ENCODE results near the gene GALNT17.
A peak's percentile ranks its signal among the peaks of the same experiment; 100 is the strongest.

The GALNT17 gene

DNA sequence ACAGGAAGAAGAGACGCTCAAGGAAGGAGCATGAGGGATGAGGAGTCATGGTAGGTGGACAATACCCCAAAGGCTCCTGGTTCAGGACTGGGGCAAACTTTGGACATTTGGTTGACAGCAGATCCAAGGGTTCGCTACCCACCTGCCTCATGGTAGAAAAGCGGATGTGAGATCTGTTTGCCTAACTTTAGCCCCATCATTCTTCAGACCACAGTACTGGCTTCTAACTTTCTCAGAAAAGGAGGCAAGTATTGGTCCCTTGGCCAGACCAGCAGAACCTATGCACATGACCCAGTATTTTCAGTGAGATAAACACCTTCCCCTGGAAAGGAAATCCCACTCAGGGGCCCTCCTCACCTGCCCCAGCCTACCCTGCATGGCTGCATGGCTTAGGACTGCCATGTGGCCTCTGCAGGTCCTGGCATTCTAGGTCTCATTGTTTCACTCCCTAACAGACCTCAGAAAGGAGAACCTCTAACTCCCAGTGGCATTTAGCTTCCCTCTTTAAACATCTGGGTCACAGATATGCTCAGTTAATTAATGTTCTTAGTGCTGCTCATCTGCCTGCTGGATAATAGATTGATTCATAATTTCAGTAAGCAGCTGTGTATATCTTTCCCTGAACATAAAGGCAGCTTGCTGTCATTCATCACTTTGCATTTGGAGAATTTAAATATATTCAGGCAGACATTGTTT lies 574.1 kb downstream of the GALNT17 start:
- no peaks in the 10 kb centered on the region for H4K20me1 ChIP-seq
- H3K4me2 ChIP-seq, result peak overlapping the region in 3 of 11 experiments; percentile 1 to 12 (median 11); a peak in 3 of 22 replicates
- peaks cover 0 to 9% (median 0%) of the 10 kb centered on the region in 11 experiments; a peak in 5 of 22 replicates for H3K9me3 ChIP-seq (replicated peaks in 1 of 11)
- no peak for TF ChIP-seq Cebpa-rat (IDR thresholded peaks at IDR 0.05)
- H3K4me3 ChIP-seq, result no peak overlapping the region
- H3K9ac ChIP-seq, result no peak overlapping the region
- H3K27me3 ChIP-seq, result no peaks in the 10 kb centered on the region
- no peaks in the 10 kb centered on the region for H3K36me3 ChIP-seq
- H3K27ac ChIP-seq, result no peak overlapping the region
- peaks cover 0 to 18% (median 0%) of the 10 kb centered on the region in 10 experiments; a peak in 4 of 20 replicates for H3K4me1 ChIP-seq

- TF ChIP-seq Cebpa-rat (IDR thresholded peaks at IDR 0.05), result no peak
- no peaks in the 10 kb centered on the region for H4K20me1 ChIP-seq
- H3K27me3 ChIP-seq, result no peaks in the 10 kb centered on the region
- peaks cover 0 to 9% (median 0%) of the 10 kb centered on the region in 11 experiments; a peak in 5 of 22 replicates for H3K9me3 ChIP-seq (replicated peaks in 1 of 11)
- no peak overlapping the region for H3K27ac ChIP-seq
- H3K4me2 ChIP-seq, result peak overlapping the region in 1 of 11 experiments; percentile 6; a peak in 1 of 22 replicates
- H3K4me1 ChIP-seq, result peaks cover 0 to 18% (median 0%) of the 10 kb centered on the region in 10 experiments; a peak in 4 of 20 replicates
- no peak overlapping the region for H3K4me3 ChIP-seq
- no peaks in the 10 kb centered on the region for H3K36me3 ChIP-seq
- H3K9ac ChIP-seq, result no peak overlapping the region
Observed at GRCh38 chr7:71706597-71706975, 574.6 kb downstream of the GALNT17 start.

DNA sequence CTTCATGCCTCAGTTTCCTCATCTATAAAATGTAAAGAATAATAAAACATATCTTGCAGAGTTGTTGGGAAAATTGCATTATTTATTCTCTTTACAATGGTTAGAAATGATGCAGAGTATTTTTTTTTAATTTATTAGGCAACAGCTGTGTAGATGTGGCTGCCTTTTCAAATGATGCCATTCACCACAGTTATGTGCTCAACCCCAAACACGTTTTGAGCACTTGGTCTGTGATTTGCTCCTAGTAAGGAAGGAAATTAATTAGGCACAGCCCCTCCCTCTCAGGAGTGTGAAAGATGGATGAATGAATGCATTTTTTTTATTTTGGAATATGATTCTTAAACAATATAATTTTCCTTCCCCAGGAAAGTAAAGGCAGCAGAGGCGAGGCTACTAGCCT lies 575.1 kb downstream of the GALNT17 start:
- no peak for TF ChIP-seq Cebpa-rat (IDR thresholded peaks at IDR 0.05)
- no peaks in the 10 kb centered on the region for H3K27me3 ChIP-seq
- peaks cover 0 to 9% (median 0%) of the 10 kb centered on the region in 11 experiments; a peak in 5 of 22 replicates for H3K9me3 ChIP-seq (replicated peaks in 1 of 11)
- H3K4me2 ChIP-seq, result no peak overlapping the region
- no peak overlapping the region for H3K4me3 ChIP-seq
- H3K9ac ChIP-seq, result no peak overlapping the region
- H3K4me1 ChIP-seq, result peaks cover 0 to 18% (median 0%) of the 10 kb centered on the region in 10 experiments; a peak in 4 of 20 replicates
- H4K20me1 ChIP-seq, result no peaks in the 10 kb centered on the region
- H3K27ac ChIP-seq, result no peak overlapping the region
- no peaks in the 10 kb centered on the region for H3K36me3 ChIP-seq

GRCh38 chr7:71708710-71709109 lies 576.8 kb downstream of the GALNT17 start:
- H3K36me3 ChIP-seq, result no peaks in the 10 kb centered on the region
- peaks cover 0 to 9% (median 0%) of the 10 kb centered on the region in 11 experiments; a peak in 5 of 22 replicates for H3K9me3 ChIP-seq (replicated peaks in 1 of 11)
- H3K4me2 ChIP-seq, result no peak overlapping the region
- peaks cover 0 to 18% (median 0%) of the 10 kb centered on the region in 10 experiments; a peak in 4 of 20 replicates for H3K4me1 ChIP-seq
- no peaks in the 10 kb centered on the region for H3K27me3 ChIP-seq
- H4K20me1 ChIP-seq, result no peaks in the 10 kb centered on the region
- no peak overlapping the region for H3K4me3 ChIP-seq
- H3K9ac ChIP-seq, result no peak overlapping the region
- TF ChIP-seq Cebpa-rat (IDR thresholded peaks at IDR 0.05), result no peak
- H3K27ac ChIP-seq, result no peak overlapping the region

GRCh38 chr7:71710442-71710841 lies 578.5 kb downstream of the GALNT17 start:
- no peak overlapping the region for H3K4me3 ChIP-seq
- H3K9me3 ChIP-seq (replicated peaks in 1 of 11), result peaks cover 0 to 9% (median 0%) of the 10 kb centered on the region in 11 experiments; a peak in 5 of 22 replicates
- no peaks in the 10 kb centered on the region for H3K36me3 ChIP-seq
- no peaks in the 10 kb centered on the region for H3K27me3 ChIP-seq
- H3K4me1 ChIP-seq, result peaks cover 0 to 8% (median 0%) of the 10 kb centered on the region in 10 experiments; a peak in 4 of 20 replicates
- no peak overlapping the region for H3K4me2 ChIP-seq
- no peak overlapping the region for H3K27ac ChIP-seq
- no peak overlapping the region for H3K9ac ChIP-seq
- no peak for TF ChIP-seq Cebpa-rat (IDR thresholded peaks at IDR 0.05)
- no peaks in the 10 kb centered on the region; a peak in 1 of 22 replicates for H4K20me1 ChIP-seq

- TF ChIP-seq Cebpa-rat (IDR thresholded peaks at IDR 0.05), result no peak
- Histone ChIP-seq H3K4me2 (no peak overlapping the region), H3K36me3 (no peaks in the 10 kb centered on the region), H4K20me1 (no peaks in the 10 kb centered on the region; a peak in 1 of 22 replicates), H3K9ac (no peak overlapping the region), H3K4me3 (no peak overlapping the region), H3K27ac (no peak overlapping the region), H3K9me3 (replicated peaks in 1 of 11) (peaks cover 0 to 9% (median 0%) of the 10 kb centered on the region in 11 experiments; a peak in 5 of 22 replicates), H3K4me1 (no peaks in the 10 kb centered on the region), H3K27me3 (no peaks in the 10 kb centered on the region)
Observed at GRCh38 chr7:71712653-71713180, 580.8 kb downstream of the GALNT17 start.

DNA sequence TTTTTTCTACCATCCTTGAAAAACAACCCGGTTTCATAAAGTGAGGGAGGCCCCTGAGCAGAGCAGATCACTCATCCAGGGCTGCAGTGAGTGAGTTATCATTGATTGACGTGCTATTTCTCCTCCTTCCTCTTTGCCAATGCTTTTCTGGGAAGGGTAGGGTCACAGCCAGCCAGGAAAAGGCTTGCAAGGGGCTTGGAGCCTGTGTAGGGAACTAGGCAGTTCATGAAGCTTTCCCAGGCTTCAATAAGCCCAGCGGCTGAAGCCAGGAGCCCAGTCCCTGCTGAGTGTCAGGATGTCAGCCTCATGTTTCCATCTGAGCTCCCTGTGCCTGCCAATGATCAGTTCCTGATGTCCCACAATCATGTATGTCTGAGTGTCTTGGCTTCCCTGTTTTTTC lies 584.7 kb downstream of the GALNT17 start:
- Histone ChIP-seq H3K27me3 (no peaks in the 10 kb centered on the region), H3K9ac (no peak overlapping the region), H3K36me3 (no peaks in the 10 kb centered on the region), H3K4me1 (no peaks in the 10 kb centered on the region), H3K9me3 (replicated peaks in 1 of 11) (peaks cover 10 to 19% (median 15%) of the 10 kb centered on the region in 11 experiments; a peak in 18 of 22 replicates), H4K20me1 (no peaks in the 10 kb centered on the region; a peak in 1 of 22 replicates), H3K27ac (no peak overlapping the region), H3K4me3 (no peak overlapping the region), H3K4me2 (no peak overlapping the region)
- TF ChIP-seq Cebpa-rat (IDR thresholded peaks at IDR 0.05), result no peak

DNA sequence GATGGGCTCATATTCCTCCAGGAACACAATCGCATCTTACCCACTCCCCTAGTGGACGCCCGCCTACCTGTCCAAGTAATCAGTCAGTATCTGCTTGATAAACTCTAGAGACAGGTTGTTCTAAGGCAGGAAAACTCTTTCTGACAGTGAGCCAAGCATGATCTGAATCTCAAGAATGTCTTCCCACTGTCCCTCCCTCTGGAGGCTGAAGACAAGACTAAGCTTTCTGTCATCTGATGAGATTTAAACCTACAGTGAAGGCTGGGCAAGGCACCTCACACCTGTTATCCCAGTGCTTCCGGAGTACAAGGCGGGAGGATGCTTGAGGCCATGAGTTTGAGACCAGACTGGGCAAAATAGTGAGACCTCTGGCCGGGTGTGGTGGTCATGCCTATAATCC lies 586.6 kb downstream of the GALNT17 start:
- Histone ChIP-seq H4K20me1 (no peaks in the 10 kb centered on the region; a peak in 1 of 22 replicates), H3K4me1 (no peaks in the 10 kb centered on the region), H3K4me3 (no peak overlapping the region), H3K27me3 (no peaks in the 10 kb centered on the region), H3K36me3 (no peaks in the 10 kb centered on the region), H3K9me3 (replicated peaks in 1 of 11) (peaks cover 10 to 19% (median 15%) of the 10 kb centered on the region in 11 experiments; a peak in 18 of 22 replicates), H3K9ac (no peak overlapping the region), H3K27ac (no peak overlapping the region), H3K4me2 (no peak overlapping the region)
- no peak for TF ChIP-seq Cebpa-rat (IDR thresholded peaks at IDR 0.05)

DNA sequence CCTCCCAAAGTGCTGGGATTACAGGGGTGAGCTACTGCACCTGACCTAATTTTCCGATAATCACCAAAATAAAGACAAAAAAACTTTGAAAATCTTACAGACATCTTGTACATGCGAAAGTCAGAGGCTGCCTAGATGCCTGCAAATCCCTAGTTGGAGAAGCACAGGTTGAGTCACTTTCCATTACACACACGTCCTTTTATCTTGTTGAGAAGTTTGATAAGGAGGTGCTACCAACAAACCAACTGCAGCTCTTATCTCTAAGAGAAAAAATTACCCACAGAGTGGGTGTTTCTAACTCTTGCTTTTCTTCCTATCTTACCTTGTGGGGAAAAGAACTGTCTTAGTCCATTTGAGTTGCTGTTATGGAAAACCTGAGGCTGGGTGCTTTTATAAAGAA lies 589.8 kb downstream of the GALNT17 start:
- no peak for TF ChIP-seq Cebpa-rat (IDR thresholded peaks at IDR 0.05)
- H3K4me1 ChIP-seq, result no peaks in the 10 kb centered on the region
- no peak overlapping the region for H3K27ac ChIP-seq
- no peaks in the 10 kb centered on the region for H4K20me1 ChIP-seq
- H3K4me3 ChIP-seq, result no peak overlapping the region
- no peak overlapping the region for H3K4me2 ChIP-seq
- H3K9ac ChIP-seq, result no peak overlapping the region
- peaks cover 10 to 19% (median 15%) of the 10 kb centered on the region in 11 experiments; a peak in 18 of 22 replicates for H3K9me3 ChIP-seq (replicated peaks in 1 of 11)
- H3K36me3 ChIP-seq, result no peaks in the 10 kb centered on the region
- no peaks in the 10 kb centered on the region for H3K27me3 ChIP-seq

Measured in BLaER1 treated with 17β-estradiol and CSF1 and Interleukin-3, amounts not matched to agents 10 nM and 100 nM (cell line).